Measurements from ENCODE around the gene HOXA4.

The HOXA4 gene

GRCh38 chr7:27151341-27151930 is 20.9 kb upstream of the HOXA4 start:
- no peak for DNase-seq (ENCODE audit: extremely low spot score)
- ChIA-PET CTCF (interaction anchor here (0.9 to 5.8 kb wide), 11 partner anchors 8 to 1255 kb away, joined by 3 to 59 read pairs (median 4); no protein-coding TSS in a partner anchor), POLR2A (no interaction called here)
- peak; percentile 5 for TF ChIP-seq CTCF (IDR thresholded peaks at IDR 0.05; ENCODE audit: control extremely low read depth, extremely low read depth, low read depth, missing control alignments)

- TF ChIP-seq CTCF (IDR thresholded peaks at IDR 0.05; ENCODE audit: control extremely low read depth, extremely low read depth, low read depth, missing control alignments) = peak; percentile 93
- ChIA-PET POLR2A (no interaction called here), CTCF (interaction anchor here (0.7 to 5.8 kb wide), 18 partner anchors 9 to 1256 kb away, joined by 3 to 59 read pairs (median 4); partner anchors contain the start of gene HOXA4)
- peak; percentile 87 for DNase-seq (ENCODE audit: extremely low spot score)
Observed at GRCh38 chr7:27150568-27151340, 20.2 kb upstream of the HOXA4 start.

GRCh38 chr7:27149842-27150567 is 19.4 kb upstream of the HOXA4 start:
- ChIA-PET POLR2A (no interaction called here), CTCF (interaction anchor here (0.7 to 5.8 kb wide), 20 partner anchors 9 to 1255 kb away, joined by 3 to 59 read pairs (median 4); partner anchors contain the start of gene HOXA4)
- no peak for TF ChIP-seq CTCF (IDR thresholded peaks at IDR 0.05; ENCODE audit: control extremely low read depth, extremely low read depth, low read depth, missing control alignments)
- DNase-seq (ENCODE audit: extremely low spot score) = no peak

GRCh38 chr7:27148756-27149641 is 18.4 kb upstream of the HOXA4 start:
- no peak for TF ChIP-seq CTCF (IDR thresholded peaks at IDR 0.05; ENCODE audit: control extremely low read depth, extremely low read depth, low read depth, missing control alignments)
- POLR2A ChIA-PET = no interaction called here
- DNase-seq (ENCODE audit: extremely low spot score) = no peak

GRCh38 chr7:27148031-27148755 is 17.6 kb upstream of the HOXA4 start:
- ChIA-PET CTCF (interaction anchor here (0.7 to 5.8 kb wide), 7 partner anchors 14 to 771 kb away, joined by 3 to 59 read pairs (median 6); no protein-coding TSS in a partner anchor), POLR2A (no interaction called here)
- no peak for DNase-seq (ENCODE audit: extremely low spot score)
- no peak for TF ChIP-seq CTCF (IDR thresholded peaks at IDR 0.05; ENCODE audit: control extremely low read depth, extremely low read depth, low read depth, missing control alignments)

More at GRCh38 chr7:27148756-27149641, 18.4 kb upstream of the HOXA4 start:
- CTCF ChIA-PET = interaction anchor here (0.9 to 5.8 kb wide), 13 partner anchors 10 to 1254 kb away, joined by 3 to 59 read pairs (median 6); no protein-coding TSS in a partner anchor
